Activated naive CD4-positive, alpha-beta T cell treated with Interleukin-2 at 50 U/mL for 16 hours (primary cell): Measurements from ENCODE around the gene ACSS2.

Experiments used
- DNase-seq: peaks from one replicate; pipeline ENCODE4 v3.0.0-alpha.2; 2020

Gene ACSS2, protein sequence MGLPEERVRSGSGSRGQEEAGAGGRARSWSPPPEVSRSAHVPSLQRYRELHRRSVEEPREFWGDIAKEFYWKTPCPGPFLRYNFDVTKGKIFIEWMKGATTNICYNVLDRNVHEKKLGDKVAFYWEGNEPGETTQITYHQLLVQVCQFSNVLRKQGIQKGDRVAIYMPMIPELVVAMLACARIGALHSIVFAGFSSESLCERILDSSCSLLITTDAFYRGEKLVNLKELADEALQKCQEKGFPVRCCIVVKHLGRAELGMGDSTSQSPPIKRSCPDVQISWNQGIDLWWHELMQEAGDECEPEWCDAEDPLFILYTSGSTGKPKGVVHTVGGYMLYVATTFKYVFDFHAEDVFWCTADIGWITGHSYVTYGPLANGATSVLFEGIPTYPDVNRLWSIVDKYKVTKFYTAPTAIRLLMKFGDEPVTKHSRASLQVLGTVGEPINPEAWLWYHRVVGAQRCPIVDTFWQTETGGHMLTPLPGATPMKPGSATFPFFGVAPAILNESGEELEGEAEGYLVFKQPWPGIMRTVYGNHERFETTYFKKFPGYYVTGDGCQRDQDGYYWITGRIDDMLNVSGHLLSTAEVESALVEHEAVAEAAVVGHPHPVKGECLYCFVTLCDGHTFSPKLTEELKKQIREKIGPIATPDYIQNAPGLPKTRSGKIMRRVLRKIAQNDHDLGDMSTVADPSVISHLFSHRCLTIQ

GRCh38 chr20:34876406-34877282, at the start of gene ACSS2:
Gene ACSS2, plus strand, starts transcription at chr20:34876612. Its CDS starts 34 bp downstream, at chr20:34876646.
- peak; percentile 92 for DNase-seq

- DNase-seq: no peak
Measured at GRCh38 chr20:34829191-34829590, 47.2 kb upstream of the ACSS2 start.

DNA sequence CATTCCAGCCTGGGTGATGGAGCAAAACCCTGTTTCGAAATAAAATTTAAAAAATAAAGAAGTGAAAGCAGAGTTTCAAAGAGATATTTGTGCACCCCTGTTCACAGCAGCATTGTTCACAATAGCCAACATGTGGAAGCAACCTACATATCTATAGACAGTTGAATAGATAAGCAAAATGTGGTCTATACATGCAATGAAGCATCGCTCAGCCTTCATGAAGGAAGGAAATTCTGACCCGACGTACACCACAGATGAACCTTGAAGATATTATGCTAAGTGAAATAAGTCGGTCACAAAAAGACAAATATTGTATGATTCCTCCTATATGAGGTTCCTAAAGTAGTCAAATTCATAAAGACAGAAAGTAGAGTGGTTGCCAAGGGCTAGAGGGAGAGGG, 44.5 kb upstream of the ACSS2 start:
- no peak for DNase-seq

GRCh38 chr20:34834459-34834893, 41.9 kb upstream of the ACSS2 start:
- no peak for DNase-seq

- no peak for DNase-seq
Measured at GRCh38 chr20:34842143-34842542, 34.3 kb upstream of the ACSS2 start.

GRCh38 chr20:34843421-34843820, 33.0 kb upstream of the ACSS2 start:
- no peak for DNase-seq

DNA sequence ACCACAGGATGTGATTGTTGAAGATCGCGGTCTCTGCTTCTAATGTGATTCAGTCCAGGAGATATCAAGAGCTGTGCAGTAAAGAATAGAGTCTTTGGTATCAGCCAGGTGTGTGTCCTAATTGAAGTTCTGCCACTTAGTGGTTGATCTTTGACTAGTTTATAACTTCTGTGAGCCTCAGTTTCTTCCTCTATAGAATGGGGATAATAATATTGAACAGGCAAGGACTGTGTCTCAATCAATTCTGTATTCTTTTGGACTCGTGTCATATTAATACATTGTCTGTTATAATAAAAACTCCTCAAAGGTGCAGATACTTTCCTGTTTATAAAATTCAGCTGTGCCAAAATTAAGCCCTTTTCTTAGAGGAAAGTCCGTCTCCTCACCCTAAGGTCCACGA, 27.8 kb upstream of the ACSS2 start:
- DNase-seq: no peak

DNA sequence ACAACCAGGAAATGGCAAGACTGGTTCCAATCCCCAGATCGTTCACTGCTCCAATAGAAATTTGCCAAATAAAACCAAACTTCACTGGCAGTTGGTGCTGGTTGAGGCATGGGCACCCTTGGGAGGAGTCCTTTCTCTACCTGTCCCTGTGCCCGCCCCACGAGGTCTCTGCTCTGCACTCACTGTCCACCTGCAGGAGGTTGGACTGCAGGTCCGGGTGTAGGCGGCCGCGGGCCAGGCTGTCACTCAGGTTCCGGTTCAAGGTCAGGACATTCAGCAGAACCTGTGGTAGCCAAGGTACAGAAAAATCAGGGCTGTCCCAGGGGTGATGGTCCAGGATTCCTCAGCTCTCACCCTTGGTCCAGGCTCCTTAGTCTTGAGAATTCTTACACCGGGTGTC, 26.6 kb upstream of the ACSS2 start:
- DNase-seq: no peak

DNA sequence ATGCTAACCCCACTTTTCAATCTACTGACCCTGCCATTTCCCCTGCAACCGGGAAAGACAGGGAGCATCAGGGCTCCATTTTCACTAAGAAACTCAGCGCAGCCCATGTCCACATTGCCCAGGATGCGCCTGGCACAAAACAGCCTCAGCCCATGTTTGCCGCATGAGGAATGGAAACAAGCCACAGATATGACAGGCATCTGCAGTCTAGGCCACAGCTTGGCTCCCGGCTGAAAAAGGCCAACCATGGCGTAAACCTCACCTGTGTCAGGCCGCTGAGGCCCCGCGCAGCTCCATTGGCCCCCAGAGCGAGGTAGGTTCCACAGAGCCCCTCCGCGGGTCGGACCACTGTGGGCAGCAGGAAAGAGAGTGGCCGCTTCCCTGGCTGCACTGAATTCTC, 25.4 kb upstream of the ACSS2 start:
- DNase-seq: no peak

DNA sequence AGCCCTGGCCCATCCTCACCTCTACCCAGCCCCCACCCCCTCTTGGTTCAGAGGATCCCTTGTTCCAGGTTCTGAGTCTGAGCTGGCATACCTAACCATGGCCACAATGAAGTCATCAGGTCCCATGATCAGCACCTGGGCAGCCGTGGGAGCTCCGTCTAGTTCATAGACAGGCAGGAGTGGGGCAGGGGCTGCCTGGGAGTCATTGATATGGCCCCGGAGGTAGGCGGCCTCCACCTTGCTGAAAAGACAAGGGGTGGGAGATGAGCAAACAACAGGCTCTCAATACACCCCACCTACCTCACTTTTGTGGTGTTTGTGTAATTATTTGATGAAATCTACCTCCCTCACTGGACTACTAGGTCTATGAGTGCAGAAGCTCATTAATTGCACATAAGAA, 24.1 kb upstream of the ACSS2 start:
- no peak for DNase-seq

DNA sequence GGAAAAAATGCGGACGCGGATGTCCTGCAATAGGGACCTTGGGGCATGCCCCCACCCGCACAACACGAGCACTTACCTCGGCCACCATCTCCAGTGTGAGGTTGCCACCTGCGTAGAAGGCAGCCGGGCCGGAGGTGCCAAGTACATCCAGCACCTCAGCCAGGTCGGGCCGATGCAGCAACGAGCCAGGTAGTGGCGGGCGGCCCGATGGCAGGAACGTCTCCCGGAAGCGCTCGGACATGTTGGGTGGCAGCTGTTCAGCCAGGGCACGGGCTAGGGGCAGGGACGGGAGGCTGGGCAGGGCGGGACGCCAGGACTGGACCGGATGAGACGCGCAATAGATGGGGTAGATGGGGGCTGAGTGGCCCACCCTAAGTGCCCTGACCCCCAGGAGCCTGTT, 17.0 kb upstream of the ACSS2 start:
- DNase-seq: no peak

DNA sequence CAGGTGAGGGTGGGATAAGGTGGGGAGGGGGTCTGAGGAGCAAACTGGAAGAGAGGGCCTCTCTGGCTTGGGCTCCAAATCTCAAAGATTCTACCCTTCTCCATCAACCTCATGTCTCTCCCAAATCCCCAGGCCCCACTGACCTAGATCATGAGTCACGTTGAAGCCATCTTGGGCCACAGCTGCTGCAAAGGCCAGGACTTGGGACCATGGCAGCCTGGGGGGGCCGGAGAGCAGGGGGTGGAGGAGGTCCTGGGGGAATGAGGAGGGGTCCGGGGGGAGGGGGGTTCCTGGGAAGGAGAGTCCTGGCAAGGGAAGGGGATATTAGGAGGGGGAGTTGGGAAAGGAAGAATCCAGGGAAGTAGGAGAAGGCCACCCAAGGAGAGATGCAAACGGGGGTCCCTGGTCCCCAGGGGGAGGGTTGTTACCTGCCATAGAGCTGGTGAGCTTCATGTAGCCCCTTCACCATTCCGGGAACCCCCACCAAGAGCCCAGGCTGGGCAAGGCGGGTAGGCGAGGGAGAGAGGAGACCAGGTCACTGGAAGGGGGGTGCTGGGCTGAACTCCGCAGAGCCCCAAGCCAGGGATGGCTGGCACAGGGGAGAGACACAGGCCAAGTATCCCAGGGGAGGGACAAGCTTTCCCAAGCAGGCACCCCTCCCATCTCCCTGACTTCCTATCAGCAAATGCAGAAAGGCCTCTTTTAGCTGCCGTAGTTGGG, 16.4 kb upstream of the ACSS2 start:
- no peak for DNase-seq

- no peak for DNase-seq
Measured at GRCh38 chr20:34861386-34862084, 14.9 kb upstream of the ACSS2 start.

- no peak for DNase-seq
Measured at GRCh38 chr20:34862724-34863123, 13.7 kb upstream of the ACSS2 start.

GRCh38 chr20:34863421-34863965, 12.9 kb upstream of the ACSS2 start:
- DNase-seq: no peak

GRCh38 chr20:34864216-34864615, 12.2 kb upstream of the ACSS2 start:
- DNase-seq: no peak

GRCh38 chr20:34871320-34871926, 5.0 kb upstream of the ACSS2 start:
- DNase-seq: no peak

GRCh38 chr20:34871966-34872621, 4.3 kb upstream of the ACSS2 start:
- DNase-seq: no peak

DNA sequence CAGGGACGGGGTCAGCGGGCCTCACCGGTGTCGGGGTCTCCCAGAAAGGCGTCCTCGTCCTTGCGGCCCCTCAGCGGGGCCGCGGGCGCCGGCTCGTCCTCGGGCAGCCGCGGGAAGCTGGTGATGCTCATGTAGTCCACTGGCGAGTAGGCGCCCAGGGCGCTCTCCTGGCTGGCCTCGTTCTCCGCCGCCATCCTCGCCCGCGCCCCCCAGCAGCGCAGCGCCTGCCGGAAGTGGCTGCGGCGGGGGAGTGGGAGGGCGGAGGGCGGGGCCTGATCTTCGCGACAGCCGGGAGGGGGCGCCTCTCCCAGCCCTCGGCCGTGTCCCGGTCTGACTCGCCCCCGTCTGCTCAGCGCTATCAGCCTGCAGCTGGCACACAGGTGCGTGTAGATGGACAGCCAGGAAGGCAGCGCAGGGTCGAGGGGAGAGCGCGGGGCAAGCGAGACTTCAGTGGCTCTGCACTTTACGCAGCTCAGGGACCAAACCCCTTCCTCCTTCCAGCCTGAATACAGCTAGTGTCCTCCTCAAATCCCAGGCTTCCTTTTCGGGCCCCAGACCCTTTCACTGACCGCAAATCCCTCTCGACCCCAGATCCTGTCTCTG, 3.7 kb upstream of the ACSS2 start, which contains the start of gene GGT7:
GGT7 (minus strand) TSS at position 235 of the 603 bp plus-strand sequence; CDS start at position 194, 41 bp downstream.
- peak; percentile 89 for DNase-seq

DNA sequence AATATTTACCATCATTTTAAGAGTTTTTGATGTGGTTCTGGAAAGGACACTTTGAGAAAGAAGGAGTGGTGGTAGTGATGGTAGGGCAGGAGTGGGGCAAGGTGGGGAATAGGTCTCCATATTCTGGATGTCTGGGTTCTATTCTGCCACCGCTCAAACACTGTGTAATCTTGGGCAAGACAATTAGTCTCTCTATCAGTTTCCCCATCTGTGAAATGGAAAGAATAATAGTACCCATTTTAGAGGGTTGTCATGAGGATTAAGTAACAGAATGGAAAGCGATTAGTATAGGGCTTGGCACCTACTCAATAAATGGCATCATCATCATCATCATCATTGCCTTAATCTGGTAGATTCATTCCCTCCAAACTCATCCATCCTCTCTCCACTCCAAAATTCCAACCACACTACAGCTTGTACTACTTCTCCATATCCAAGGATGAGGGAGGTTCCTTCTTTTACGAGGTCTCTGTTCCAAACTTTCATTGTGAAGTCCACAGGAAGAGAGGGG, 2.8 kb upstream of the ACSS2 start:
- DNase-seq: no peak
